ENCODE data around the gene ZNF558. TPM values are rescaled to one million over a fixed set of nuclear protein-coding genes. Genes with fewer than 3 reads are reported as not detected.
A peak's percentile ranks its signal among the peaks of the same experiment; 100 is the strongest.

The ZNF558 gene
- total RNA-seq, 1 experiment from 2014 or later = 18.7 TPM

DNA sequence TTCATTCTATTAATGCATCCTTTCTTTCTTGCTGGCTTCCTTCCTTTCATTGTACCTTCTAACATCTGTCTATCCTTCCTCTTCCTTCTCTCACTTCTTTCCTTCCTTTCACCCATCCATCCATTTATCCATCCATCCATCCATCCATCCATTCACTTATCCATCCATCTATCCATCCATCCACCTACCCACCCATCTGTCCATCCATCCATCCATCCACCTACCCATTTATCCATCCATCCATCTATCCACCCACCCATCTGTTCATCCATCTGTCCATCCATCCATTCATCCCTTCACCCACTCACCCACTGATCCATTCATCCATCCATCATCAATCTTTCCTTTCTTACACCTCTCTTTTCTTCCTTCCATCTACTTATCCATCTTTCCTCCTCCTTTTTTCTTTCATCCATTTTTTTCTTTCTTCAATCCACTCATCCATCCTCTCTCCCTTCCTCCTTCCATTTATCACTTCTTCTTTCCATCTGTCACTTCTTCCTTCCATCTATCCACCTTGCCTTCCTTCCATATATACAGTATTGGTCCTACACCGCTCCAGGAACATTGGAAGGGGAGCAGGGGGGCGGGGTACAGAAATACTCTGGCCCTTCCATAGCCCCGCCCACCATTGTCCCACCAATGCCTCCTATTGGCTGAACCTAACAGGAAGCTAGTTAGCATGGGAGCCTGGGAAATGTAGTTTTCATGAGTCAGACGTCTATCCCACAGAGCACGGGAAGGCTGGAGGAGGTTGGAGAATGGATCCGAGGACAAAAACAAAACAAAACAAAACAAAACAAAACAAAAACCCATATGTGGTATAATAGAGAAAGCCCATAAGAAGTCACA, 46.0 kb upstream of the ZNF558 start:
- POLR2A ChIA-PET (ENCODE audit: low non-redundant PET) = no interaction called here
- CTCF ChIA-PET = no interaction called here
- Histone ChIP-seq H3K4me3 (ENCODE audit: low read depth, low read length, poor library complexity, severe bottlenecking) (no peak overlapping the region), H3K27me3 (replicated peaks; ENCODE audit: insufficient read depth, low read depth, low read length, poor library complexity) (peaks cover 5% of the 10 kb centered on the region), H3K4me1 (ENCODE audit: insufficient read depth, low read length, poor library complexity, severe bottlenecking) (no peaks in the 10 kb centered on the region), H3K36me3 (ENCODE audit: insufficient read depth, low read length, poor library complexity, severe bottlenecking) (no peaks in the 10 kb centered on the region), H3K27ac (ENCODE audit: low read depth, low read length, poor library complexity, severe bottlenecking) (no peak overlapping the region), H3K9me3 (ENCODE audit: low read depth, low read length, poor library complexity, severe bottlenecking) (no peaks in the 10 kb centered on the region)
- no TSS peak for BruUV-seq (replicated peaks)
- intact Hi-C loops (cut with micrococcal nuclease; ENCODE audit: unreplicated experiment) = no loop called here
- TF ChIP-seq EZH2 (IDR thresholded peaks at IDR 0.05; ENCODE audit: borderline replicate concordance, low read depth, low read length, poor library complexity, severe bottlenecking) = no peak
- TF ChIP-seq, protein P1, sequence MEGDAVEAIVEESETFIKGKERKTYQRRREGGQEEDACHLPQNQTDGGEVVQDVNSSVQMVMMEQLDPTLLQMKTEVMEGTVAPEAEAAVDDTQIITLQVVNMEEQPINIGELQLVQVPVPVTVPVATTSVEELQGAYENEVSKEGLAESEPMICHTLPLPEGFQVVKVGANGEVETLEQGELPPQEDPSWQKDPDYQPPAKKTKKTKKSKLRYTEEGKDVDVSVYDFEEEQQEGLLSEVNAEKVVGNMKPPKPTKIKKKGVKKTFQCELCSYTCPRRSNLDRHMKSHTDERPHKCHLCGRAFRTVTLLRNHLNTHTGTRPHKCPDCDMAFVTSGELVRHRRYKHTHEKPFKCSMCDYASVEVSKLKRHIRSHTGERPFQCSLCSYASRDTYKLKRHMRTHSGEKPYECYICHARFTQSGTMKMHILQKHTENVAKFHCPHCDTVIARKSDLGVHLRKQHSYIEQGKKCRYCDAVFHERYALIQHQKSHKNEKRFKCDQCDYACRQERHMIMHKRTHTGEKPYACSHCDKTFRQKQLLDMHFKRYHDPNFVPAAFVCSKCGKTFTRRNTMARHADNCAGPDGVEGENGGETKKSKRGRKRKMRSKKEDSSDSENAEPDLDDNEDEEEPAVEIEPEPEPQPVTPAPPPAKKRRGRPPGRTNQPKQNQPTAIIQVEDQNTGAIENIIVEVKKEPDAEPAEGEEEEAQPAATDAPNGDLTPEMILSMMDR (conservative IDR thresholded peaks at IDR 0.05; ENCODE audit: low read depth, low read length) = no peak
- peak; percentile 48 for DNase-seq (ENCODE audit: low spot score)

DNA sequence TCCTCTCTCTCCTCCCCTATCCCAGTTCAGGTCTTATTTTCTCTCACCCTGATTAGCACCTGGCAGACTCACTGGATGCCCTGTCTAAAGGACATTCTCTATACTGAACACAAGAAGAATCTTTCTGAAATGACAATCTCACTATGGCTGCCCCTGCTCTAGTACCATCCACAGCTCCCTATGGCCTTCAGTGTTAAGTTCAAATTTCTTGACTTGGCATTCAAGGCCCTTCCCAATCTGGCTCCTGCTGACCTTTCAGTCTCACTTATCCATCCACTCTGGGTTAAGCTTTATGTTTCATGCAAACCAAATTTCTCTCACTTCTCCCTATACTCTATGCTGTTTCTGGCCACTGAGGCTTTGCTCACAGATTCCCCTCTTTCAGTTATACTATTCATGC, 34.2 kb upstream of the ZNF558 start:
- H3K9me3 ChIP-seq (ENCODE audit: low read depth, low read length, poor library complexity, severe bottlenecking) = no peaks in the 10 kb centered on the region
- intact Hi-C loops (cut with micrococcal nuclease; ENCODE audit: unreplicated experiment) = no loop called here
- no TSS peak for BruUV-seq (replicated peaks)

DNA sequence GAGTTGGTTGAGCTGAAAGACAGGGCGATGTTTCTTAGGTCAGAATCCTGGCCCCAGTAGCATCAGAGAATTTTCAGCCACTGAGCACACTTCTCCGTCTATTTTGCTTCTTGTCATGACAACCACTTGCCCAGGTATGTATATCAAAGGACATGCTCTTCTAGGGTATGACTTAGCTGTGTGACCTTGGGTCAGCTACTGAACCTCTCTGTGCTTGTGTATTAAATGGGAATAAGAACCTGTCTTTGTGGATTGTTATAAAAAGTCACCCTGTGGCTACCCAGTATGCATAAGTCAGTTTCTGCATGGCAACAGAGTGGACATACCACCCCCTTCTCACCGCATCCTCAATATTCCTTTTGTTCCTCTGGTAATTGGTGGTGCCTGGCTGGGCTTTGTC, 26.2 kb upstream of the ZNF558 start:
- no peak overlapping the region for H3K4me3 ChIP-seq (ENCODE audit: low read depth, low read length, poor library complexity, severe bottlenecking)
- H3K27me3 ChIP-seq (replicated peaks; ENCODE audit: insufficient read depth, low read depth, low read length, poor library complexity) = no peaks in the 10 kb centered on the region
- intact Hi-C loops (cut with micrococcal nuclease; ENCODE audit: unreplicated experiment) = no loop called here
- H3K4me1 ChIP-seq (ENCODE audit: insufficient read depth, low read length, poor library complexity, severe bottlenecking) = no peaks in the 10 kb centered on the region
- ChIA-PET POLR2A (ENCODE audit: low non-redundant PET) (no interaction called here), CTCF (no interaction called here)
- no TSS peak for BruUV-seq (replicated peaks)
- H3K27ac ChIP-seq (ENCODE audit: low read depth, low read length, poor library complexity, severe bottlenecking) = no peak overlapping the region
- TF ChIP-seq EZH2 (IDR thresholded peaks at IDR 0.05; ENCODE audit: borderline replicate concordance, low read depth, low read length, poor library complexity, severe bottlenecking) = no peak
- TF ChIP-seq, protein P1 (conservative IDR thresholded peaks at IDR 0.05; ENCODE audit: low read depth, low read length) = no peak
- no peak for DNase-seq (ENCODE audit: low spot score)
- H3K9me3 ChIP-seq (ENCODE audit: low read depth, low read length, poor library complexity, severe bottlenecking) = no peaks in the 10 kb centered on the region
- H3K36me3 ChIP-seq (ENCODE audit: insufficient read depth, low read length, poor library complexity, severe bottlenecking) = no peaks in the 10 kb centered on the region

More for the DNA sequence above, 34.2 kb upstream of the ZNF558 start:
- POLR2A ChIA-PET (ENCODE audit: low non-redundant PET) = no interaction called here
- Histone ChIP-seq H3K4me1 (ENCODE audit: insufficient read depth, low read length, poor library complexity, severe bottlenecking) (no peaks in the 10 kb centered on the region), H3K36me3 (ENCODE audit: insufficient read depth, low read length, poor library complexity, severe bottlenecking) (no peaks in the 10 kb centered on the region), H3K27ac (ENCODE audit: low read depth, low read length, poor library complexity, severe bottlenecking) (no peak overlapping the region), H3K4me3 (ENCODE audit: low read depth, low read length, poor library complexity, severe bottlenecking) (no peak overlapping the region), H3K27me3 (replicated peaks; ENCODE audit: insufficient read depth, low read depth, low read length, poor library complexity) (no peaks in the 10 kb centered on the region)
- CTCF ChIA-PET = no interaction called here
- TF ChIP-seq, protein P1 (conservative IDR thresholded peaks at IDR 0.05; ENCODE audit: low read depth, low read length) = no peak
- no peak for TF ChIP-seq EZH2 (IDR thresholded peaks at IDR 0.05; ENCODE audit: borderline replicate concordance, low read depth, low read length, poor library complexity, severe bottlenecking)
- DNase-seq (ENCODE audit: low spot score) = no peak

All from A673 (cell line).